ENCODE measurements around the gene LGALS3BP. TPM values are rescaled to one million over a fixed set of nuclear protein-coding genes. Genes with fewer than 3 reads are reported as not detected.
A peak's percentile ranks its signal among the peaks of the same experiment; 100 is the strongest.

The LGALS3BP gene
- total RNA-seq, 6 donors from 2014 or later: 257 to 1,111 (median 533) TPM

- TF ChIP-seq POLR2AphosphoS5 (IDR thresholded peaks at IDR 0.05): no peak
- TF ChIP-seq CTCF (IDR thresholded peaks at IDR 0.05): no peak
- no peak for TF ChIP-seq EP300 (IDR thresholded peaks at IDR 0.05)
- TF ChIP-seq POLR2A (IDR thresholded peaks at IDR 0.05): no peak
- Histone ChIP-seq H3K9me3 (no peaks in the 10 kb centered on the region), H3K36me3 (peaks cover 0 to 14% (median 2%) of the 10 kb centered on the region in 4 donors), H3K27ac (peak overlapping the region in 2 of 4 donors; percentile 88 to 92), H3K4me3 (peak overlapping the region in 1 of 4 donors; percentile 89), H3K27me3 (no peaks in the 10 kb centered on the region), H3K4me1 (peaks cover 43 to 54% (median 46%) of the 10 kb centered on the region in 4 donors)
- DNase-seq: no peak
- WGBS, 2 donors: 82 to 89% methylated on average over 18 to 21 of the region's 21 CpGs
- peak in 1 of 2 donors; percentile 3 for ATAC-seq (ENCODE audit: low FRiP score in 2 of 2)
These were observed 28.0 kb upstream of the LGALS3BP start for GRCh38 chr17:79007504-79008381.

- 88 to 89% methylated on average over 19 of the region's 19 CpGs for whole genome bisulfite sequencing, 2 donors
- peak overlapping the region in 3 of 4 donors; percentile 17 to 71 (median 45) for H3K27ac ChIP-seq
- peaks cover 43 to 62% (median 46%) of the 10 kb centered on the region in 4 donors for H3K4me1 ChIP-seq
- TF ChIP-seq EP300 (IDR thresholded peaks at IDR 0.05): no peak
- TF ChIP-seq POLR2A (IDR thresholded peaks at IDR 0.05): no peak
- no peak for TF ChIP-seq CTCF (IDR thresholded peaks at IDR 0.05)
- H3K36me3 ChIP-seq: peaks cover 0 to 15% (median 5%) of the 10 kb centered on the region in 4 donors
- no peaks in the 10 kb centered on the region for H3K27me3 ChIP-seq
- no peaks in the 10 kb centered on the region for H3K9me3 ChIP-seq
- no peak overlapping the region for H3K4me3 ChIP-seq
- DNase-seq (no peak), ATAC-seq (ENCODE audit: low FRiP score in 2 of 2) (no peak)
These were observed 27.2 kb upstream of the LGALS3BP start for GRCh38 chr17:79006794-79007503.

GRCh38 chr17:79006046-79006445 is 26.3 kb upstream of the LGALS3BP start:
- no peak for DNase-seq
- ATAC-seq (ENCODE audit: low FRiP score in 2 of 2): no peak
- WGBS, 2 donors: 76 to 78% methylated on average over 8 of the region's 8 CpGs
- Histone ChIP-seq H3K4me3 (no peak overlapping the region), H3K27ac (peak overlapping the region; percentile 27 to 71 (median 38)), H3K36me3 (peaks cover 0 to 15% (median 5%) of the 10 kb centered on the region in 4 donors), H3K9me3 (no peaks in the 10 kb centered on the region), H3K27me3 (no peaks in the 10 kb centered on the region), H3K4me1 (peaks cover 43 to 62% (median 46%) of the 10 kb centered on the region in 4 donors)
- TF ChIP-seq POLR2AphosphoS5 (IDR thresholded peaks at IDR 0.05) (no peak), EP300 (IDR thresholded peaks at IDR 0.05) (no peak), CTCF (IDR thresholded peaks at IDR 0.05) (no peak), POLR2A (IDR thresholded peaks at IDR 0.05) (no peak)

- peak in 1 of 2 donors; percentile 81 for DNase-seq
- no peaks in the 10 kb centered on the region for H3K9me3 ChIP-seq
- peak in 1 of 2 donors; percentile 42 for ATAC-seq (ENCODE audit: low FRiP score in 2 of 2)
- H3K36me3 ChIP-seq: peaks cover 0 to 22% (median 5%) of the 10 kb centered on the region in 4 donors
- H3K27me3 ChIP-seq: no peaks in the 10 kb centered on the region
- no peak overlapping the region for H3K4me3 ChIP-seq
- H3K4me1 ChIP-seq: peaks cover 40 to 60% (median 43%) of the 10 kb centered on the region in 4 donors
- H3K27ac ChIP-seq: peak overlapping the region; percentile 27 to 71 (median 38)
- TF ChIP-seq POLR2A (IDR thresholded peaks at IDR 0.05) (no peak), POLR2AphosphoS5 (IDR thresholded peaks at IDR 0.05) (peak in 1 of 2 donors; percentile 28), CTCF (IDR thresholded peaks at IDR 0.05) (no peak), EP300 (IDR thresholded peaks at IDR 0.05) (no peak)
- 53 to 56% methylated on average over 11 to 12 of the region's 12 CpGs for WGBS, 2 donors
These were observed 25.5 kb upstream of the LGALS3BP start for GRCh38 chr17:79005063-79005861.
